GM12874 (cell line): Measurements from ENCODE around the gene NFKBIZ.

Experiments
- TF ChIP-seq, protein P1 (sequence below): IDR thresholded peaks from 2 replicates; pipeline ENCODE4 v1.5.1; 2011; ENCODE audit warnings: low read depth, mild to moderate bottlenecking, control low read depth, low read length, moderate library complexity; ENCODE audit not compliant: insufficient read depth

The NFKBIZ gene

DNA sequence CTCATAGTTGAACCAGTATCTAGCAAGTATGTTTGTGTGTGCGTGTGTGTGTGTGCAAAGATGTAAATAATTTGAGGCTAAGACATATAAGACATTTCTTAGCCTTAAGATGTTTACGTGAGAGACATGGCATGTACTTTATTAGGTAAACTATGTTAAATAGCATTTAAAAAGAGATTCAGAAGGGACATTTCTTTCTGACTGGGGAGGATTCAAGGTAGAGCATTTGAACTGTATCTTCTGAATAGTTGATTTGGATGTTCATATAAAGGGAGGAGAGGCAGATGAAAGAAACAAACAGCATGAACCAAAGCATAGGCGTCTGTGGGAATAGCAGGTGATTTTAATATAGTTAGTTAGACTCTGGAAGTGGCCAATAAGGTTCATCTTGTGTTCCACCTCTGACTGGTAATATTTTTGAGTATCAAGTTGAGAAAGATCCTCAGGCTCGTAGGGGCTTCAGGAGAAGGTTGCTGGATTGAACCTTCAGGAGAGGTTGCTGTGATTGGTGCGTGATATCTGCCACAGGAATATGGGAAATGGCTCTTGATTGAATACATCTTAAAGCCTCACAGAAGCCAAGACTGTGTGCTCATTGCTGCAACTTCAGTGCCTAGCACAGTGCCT lies 12.6 kb downstream of the NFKBIZ start:
- TF ChIP-seq, protein P1, sequence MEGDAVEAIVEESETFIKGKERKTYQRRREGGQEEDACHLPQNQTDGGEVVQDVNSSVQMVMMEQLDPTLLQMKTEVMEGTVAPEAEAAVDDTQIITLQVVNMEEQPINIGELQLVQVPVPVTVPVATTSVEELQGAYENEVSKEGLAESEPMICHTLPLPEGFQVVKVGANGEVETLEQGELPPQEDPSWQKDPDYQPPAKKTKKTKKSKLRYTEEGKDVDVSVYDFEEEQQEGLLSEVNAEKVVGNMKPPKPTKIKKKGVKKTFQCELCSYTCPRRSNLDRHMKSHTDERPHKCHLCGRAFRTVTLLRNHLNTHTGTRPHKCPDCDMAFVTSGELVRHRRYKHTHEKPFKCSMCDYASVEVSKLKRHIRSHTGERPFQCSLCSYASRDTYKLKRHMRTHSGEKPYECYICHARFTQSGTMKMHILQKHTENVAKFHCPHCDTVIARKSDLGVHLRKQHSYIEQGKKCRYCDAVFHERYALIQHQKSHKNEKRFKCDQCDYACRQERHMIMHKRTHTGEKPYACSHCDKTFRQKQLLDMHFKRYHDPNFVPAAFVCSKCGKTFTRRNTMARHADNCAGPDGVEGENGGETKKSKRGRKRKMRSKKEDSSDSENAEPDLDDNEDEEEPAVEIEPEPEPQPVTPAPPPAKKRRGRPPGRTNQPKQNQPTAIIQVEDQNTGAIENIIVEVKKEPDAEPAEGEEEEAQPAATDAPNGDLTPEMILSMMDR, result no peak

DNA sequence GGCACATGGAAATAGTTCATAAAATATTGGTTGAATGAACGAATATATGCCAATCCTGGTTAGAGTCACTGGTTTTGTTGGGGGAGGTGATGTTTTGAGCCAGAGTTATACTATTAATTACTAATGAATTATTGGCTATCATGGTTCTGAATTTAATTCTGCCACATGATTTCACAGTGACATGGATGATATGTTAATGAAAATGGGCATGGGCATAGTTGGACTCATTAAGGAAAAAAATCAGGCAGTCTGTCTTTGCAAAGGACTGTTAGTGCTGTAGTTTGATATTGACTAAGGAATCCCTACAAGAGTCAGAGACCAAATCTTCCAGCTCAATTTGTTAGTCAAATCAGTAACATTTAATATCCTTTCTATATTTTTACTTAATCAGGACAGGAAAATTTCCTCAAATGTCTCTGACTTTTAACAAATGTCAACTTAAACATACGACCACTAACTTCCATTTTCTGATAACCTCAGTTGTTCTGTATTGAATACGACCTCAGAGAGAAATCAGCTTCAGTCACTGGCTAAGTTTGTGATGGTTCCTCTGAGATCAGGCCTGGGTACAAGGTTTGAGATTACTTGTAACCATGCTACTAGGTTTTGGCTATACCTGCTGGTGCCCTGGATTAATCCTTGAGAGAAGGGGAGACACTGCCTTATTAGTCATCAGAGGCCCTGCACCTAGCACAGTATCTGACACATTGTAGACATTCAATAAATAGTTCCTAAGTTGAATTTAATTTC lies 13.3 kb downstream of the NFKBIZ start:
- TF ChIP-seq, protein P1, result no peak

DNA sequence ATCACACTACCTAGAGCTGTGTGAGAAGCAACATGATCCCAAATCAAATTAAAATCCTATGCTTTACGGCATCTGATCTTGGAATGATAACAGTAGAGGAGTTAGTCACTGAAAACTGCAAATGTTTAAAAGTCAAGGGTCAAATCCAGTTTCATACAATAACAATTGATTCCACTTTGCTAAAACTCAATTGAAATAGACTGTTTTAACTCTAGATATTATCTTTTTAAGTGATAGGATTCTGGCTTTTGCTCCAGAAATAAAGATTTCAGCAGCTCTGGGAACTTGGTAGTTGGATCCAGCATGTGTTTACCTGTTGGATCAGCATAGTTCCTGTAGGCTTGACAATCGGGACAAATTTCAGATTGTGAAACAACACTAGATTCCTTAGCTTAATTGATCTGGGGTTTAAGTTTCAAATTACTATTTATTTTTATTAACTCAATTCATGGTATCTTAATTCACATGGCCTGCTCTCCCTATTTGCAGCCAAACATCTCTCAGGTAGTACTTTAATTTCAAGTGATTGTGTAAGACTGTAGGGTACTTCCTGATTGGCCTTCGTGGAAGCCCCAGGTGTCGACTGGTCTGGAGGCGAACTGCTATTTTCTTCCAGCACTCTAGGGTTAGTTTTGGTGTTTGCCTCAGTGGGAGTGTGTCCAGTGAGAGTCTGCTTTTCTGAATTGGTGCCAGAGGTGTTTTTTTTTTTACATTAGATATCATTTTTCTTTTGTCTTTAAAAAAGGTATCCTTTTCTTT lies 16.6 kb downstream of the NFKBIZ start:
- TF ChIP-seq, protein P1, result no peak

DNA sequence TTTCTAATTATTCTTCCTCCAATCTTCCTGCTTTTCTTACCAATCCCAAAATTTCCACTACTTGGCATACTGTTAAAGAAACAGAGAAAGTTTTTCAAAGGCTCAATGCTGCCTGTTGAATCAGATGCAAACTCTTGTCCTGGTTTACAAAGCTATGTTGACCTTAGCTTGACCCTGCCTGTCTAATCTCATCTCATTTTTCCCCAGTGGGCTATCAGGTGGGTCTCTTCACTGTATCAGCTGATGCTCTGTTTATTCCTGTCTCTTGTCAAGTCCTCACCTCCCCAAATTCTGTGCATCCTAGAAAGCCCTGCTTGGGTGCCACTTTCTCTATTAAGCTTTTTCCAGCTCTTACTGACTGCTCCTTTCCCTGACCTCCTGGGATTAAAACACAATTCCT lies 18.2 kb downstream of the NFKBIZ start:
- TF ChIP-seq, protein P1, result no peak

DNA sequence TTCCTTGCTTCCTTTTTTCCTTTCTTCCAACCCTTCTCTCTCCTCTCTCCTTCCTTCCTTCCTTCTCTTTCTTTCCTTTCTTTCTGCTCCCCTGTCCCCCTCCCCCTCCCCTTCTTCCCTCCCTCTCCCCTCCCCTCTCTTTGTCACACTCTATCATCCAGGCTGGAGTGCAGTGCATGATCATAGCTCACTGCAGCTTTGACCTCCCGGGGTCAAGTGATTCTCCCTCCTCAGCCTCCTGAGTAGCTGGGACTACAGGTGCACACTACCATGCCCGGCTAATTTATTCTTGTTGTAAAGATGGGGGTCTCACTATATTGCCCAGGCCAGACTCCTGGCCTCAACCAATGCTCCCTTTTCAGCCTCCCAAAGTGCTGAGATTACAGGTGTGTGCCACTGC lies 18.7 kb downstream of the NFKBIZ start:
- TF ChIP-seq, protein P1, result no peak

DNA sequence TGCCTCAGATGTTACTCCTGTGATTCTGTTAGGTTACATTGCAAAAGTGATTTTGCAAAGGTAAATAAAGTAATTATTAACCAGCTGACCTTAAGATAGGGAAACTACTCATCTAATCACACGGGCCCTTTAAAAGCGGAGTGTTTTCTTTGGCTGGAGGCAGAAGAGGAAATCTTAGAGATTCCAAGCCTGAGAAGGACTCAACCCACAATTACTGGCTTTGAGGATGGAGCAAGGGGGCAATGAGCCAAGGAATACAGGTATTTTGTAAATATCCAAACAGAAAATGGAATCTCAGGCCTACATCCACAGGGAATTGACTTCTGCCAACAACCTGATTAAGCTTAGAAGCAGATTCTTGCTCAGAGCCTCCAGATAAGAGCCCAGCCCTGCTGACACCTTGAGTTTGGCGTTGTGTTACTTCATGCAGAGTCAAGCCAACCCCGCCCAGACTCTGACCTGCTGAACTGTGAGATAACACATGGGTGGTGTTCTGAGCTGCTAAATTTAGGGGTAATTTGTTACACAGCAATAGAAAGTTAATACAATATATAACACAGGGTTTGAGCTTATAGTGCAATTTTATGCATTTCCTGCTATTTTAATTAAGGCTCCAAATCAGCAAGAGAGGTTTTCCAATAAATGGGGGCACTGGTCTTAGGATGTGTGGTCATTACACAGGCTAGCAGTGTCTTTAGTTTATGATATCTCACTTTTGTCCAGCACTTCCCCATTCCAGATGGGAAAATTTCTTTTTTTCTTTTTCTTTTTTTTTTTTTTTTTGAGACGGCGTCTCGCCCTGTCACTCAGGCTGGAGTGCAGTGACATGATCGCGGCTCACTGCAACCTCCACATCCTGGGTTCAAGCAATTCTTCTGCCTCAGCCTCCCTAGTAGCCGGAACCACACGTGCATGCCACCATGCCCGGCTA lies 19.5 kb downstream of the NFKBIZ start:
- TF ChIP-seq, protein P1, result no peak
